ENCODE data around the gene SEC14L5.

The SEC14L5 gene

DNA sequence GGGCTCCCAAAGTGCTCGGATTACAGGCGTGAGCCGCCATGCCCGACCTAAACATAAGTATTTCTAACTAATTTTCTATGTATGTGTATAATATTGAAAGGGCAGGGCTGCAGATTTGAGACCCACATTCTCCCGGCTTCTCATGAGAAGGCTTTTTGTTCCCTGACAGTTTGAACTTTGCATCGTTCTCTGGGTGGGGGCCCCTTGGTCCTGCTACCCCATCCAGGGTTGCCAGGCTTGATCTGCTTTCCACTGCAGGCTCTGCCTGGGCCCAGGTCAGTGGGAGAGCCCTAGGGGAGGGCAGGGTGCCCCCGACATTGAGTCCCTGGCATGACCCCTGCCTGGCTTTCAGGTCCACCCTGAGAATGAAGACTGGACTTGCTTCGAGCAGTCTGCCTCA lies 32.3 kb downstream of the SEC14L5 start:
- TF ChIP-seq ZFX (IDR thresholded peaks at IDR 0.05) = no peak
- TF ChIP-seq, protein P1, sequence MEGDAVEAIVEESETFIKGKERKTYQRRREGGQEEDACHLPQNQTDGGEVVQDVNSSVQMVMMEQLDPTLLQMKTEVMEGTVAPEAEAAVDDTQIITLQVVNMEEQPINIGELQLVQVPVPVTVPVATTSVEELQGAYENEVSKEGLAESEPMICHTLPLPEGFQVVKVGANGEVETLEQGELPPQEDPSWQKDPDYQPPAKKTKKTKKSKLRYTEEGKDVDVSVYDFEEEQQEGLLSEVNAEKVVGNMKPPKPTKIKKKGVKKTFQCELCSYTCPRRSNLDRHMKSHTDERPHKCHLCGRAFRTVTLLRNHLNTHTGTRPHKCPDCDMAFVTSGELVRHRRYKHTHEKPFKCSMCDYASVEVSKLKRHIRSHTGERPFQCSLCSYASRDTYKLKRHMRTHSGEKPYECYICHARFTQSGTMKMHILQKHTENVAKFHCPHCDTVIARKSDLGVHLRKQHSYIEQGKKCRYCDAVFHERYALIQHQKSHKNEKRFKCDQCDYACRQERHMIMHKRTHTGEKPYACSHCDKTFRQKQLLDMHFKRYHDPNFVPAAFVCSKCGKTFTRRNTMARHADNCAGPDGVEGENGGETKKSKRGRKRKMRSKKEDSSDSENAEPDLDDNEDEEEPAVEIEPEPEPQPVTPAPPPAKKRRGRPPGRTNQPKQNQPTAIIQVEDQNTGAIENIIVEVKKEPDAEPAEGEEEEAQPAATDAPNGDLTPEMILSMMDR (conservative IDR thresholded peaks at IDR 0.05) = no peak
- no peak overlapping the region for H3K27ac ChIP-seq

DNA sequence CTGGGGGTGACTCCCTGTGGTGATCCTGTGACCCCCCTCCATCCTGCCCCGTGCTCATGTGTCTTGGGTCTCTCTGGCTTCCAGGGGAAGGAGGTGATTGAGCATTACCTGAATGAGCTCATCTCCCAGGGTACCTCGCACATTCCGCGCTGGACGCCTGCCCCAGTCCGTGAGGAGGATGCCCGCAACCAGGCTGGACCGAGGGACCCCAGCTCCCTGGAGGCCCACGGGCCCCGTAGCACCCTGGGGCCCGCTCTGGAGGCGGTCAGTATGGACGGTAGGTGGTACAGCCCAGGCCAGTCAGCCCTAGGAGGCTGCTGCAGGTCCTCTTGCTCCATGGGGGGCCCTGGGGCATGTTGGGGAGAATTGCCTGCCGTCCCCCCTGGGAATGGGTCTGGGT lies 33.6 kb downstream of the SEC14L5 start:
- H3K27ac ChIP-seq = no peak overlapping the region
- no peak for TF ChIP-seq ZFX (IDR thresholded peaks at IDR 0.05)
- TF ChIP-seq, protein P1 (conservative IDR thresholded peaks at IDR 0.05) = no peak

DNA sequence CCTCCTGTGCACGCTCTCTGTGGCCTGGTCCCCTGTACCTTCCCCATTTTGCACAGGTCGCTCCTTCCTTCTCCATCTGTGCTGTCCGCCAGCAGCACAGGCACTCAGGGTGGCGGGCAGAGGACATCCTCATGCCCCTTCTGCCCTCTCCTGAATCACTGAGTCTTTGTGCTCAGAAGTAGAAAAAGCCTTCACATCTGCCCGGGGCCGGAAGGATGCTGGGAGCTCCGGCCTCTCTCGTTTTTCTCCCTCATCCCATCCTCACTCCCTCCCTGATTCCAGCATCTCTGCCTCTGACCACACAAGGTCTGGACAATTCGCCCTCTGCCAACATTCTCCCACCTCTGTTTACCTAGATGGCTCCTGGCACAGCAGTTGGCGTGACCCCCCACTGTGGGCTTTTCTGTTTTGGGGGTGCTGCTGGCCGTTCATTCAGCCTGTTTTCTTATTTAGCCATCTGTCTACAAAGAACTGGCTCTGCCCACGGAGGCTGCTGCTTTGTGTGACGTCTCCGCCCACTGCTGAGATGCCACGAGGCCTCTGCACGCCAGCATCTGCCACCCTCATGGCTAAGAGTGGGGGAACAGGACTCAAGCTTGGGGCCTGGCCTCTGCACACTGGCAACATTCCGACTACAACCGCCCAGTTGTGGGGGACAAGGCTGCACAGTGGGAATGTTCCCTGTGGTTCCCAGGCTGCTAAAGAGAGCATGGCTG lies 36.7 kb downstream of the SEC14L5 start:
- no peak for TF ChIP-seq ZFX (IDR thresholded peaks at IDR 0.05)
- TF ChIP-seq, protein P1 (conservative IDR thresholded peaks at IDR 0.05) = no peak
- no peak overlapping the region for H3K27ac ChIP-seq

DNA sequence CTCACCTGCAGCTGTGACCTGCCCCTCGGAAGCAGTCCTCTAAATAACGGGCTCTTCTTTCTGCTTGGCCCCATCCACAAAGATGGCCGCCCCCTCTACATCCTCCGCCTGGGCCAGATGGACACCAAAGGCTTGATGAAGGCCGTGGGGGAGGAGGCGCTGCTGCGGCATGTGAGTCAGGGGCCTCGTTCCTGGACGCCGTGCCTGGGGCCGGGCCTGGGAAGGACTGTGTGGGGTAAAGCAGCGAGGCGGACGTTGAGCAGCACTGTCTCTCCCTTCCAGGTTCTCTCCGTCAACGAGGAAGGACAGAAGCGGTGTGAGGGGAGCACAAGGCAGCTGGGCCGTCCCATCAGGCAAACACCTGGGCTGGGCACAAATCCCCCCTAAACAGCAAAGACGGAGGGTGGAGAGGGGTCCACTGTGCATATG lies 42.5 kb downstream of the SEC14L5 start:
- TF ChIP-seq ZFX (IDR thresholded peaks at IDR 0.05) = no peak
- TF ChIP-seq, protein P1 (conservative IDR thresholded peaks at IDR 0.05) = no peak
- no peak overlapping the region for H3K27ac ChIP-seq

DNA sequence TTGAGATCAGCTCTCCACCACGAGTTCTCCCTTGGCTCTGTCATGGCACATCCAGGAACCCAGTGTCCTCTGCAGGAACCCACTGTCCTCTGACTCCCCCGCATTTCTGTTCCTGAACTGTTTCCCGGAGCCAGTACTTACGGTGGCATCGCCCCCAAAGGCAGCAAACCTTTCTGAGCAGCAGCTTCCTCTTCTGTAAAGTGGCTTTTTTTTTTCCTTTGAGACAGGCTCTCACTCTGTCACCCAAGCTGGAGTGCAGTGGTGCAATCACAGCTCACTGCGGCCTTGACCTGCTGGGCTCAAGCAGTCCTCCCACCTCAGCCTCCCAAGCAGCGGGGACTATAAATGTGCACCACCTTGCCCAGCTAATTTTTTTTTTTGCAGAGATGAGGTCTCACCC lies 43.4 kb downstream of the SEC14L5 start:
- H3K27ac ChIP-seq = no peak overlapping the region
- TF ChIP-seq, protein P1 (conservative IDR thresholded peaks at IDR 0.05) = no peak
- TF ChIP-seq ZFX (IDR thresholded peaks at IDR 0.05) = no peak

DNA sequence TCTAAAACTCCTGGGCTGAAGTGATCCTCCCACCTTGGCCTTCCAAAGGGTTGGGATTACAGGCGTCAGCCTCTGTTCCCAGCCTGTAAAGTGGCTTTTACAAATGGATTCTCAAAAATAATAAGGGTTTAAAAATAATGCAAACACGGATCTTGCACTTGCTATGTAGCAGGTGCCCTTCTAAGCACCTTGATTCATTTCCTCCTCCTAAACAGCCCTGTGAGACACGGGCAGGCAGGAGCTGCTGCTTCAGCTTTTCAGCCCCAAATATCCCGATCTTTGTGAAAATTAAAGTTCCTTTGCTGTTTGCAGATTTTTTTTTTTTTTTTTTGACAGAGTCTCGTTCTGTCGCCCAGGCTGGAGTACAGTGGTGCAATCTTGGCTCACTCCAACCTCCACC lies 43.9 kb downstream of the SEC14L5 start:
- no peak for TF ChIP-seq ZFX (IDR thresholded peaks at IDR 0.05)
- TF ChIP-seq, protein P1 (conservative IDR thresholded peaks at IDR 0.05) = no peak
- no peak overlapping the region for H3K27ac ChIP-seq

DNA sequence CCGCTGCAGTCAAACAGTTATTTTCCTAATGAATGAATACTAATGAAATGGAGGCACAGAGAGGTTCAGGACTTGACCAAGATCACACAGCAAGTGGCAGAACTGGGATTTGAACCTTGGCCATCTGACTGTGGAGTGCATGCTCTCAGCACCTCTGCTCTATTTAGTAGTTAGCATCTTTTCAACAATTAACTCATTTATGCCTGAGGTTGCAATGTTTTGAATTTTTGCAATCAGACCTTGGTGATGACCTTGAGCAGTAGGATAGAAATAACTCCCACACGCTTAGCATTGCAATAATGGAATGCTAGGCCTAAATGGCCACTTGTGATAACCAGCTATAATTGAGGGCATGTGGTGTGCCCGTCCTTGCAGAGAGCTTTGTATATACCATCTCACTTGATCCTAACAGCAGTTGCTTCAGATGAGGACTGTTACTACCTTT lies 44.6 kb downstream of the SEC14L5 start:
- no peak for TF ChIP-seq ZFX (IDR thresholded peaks at IDR 0.05)
- TF ChIP-seq, protein P1 (conservative IDR thresholded peaks at IDR 0.05) = no peak
- H3K27ac ChIP-seq = no peak overlapping the region
